GM12892 (cell line): ENCODE data around the gene CLN6.
A peak's percentile ranks its signal among the peaks of the same experiment; 100 is the strongest.

Experiments
- DNase-seq: peaks from one replicate; pipeline ENCODE4 v3.0.0; 2011; ENCODE audit not compliant: insufficient read length
- FAIRE-seq: peaks from 2 replicates; lab custom pipeline; 2011; peaks lifted over from hg19 to GRCh38; lab: Jason Lieb, UNC
- POLR2A ChIP-seq: IDR thresholded peaks from 2 replicates; pipeline ENCODE4 v1.6.1; 2011; ENCODE audit warnings: low read depth, low read length, control low read depth
- POLR2AphosphoS5 ChIP-seq: IDR thresholded peaks from 2 replicates; pipeline ENCODE4 v1.6.1; 2011; ENCODE audit warnings: low read depth, low read length, control low read depth
- TAF1 ChIP-seq: IDR thresholded peaks from 2 replicates; pipeline ENCODE4 v1.6.1; 2011; ENCODE audit warnings: low read depth, mild to moderate bottlenecking, control low read depth, low read length, borderline replicate concordance

The CLN6 gene

DNA sequence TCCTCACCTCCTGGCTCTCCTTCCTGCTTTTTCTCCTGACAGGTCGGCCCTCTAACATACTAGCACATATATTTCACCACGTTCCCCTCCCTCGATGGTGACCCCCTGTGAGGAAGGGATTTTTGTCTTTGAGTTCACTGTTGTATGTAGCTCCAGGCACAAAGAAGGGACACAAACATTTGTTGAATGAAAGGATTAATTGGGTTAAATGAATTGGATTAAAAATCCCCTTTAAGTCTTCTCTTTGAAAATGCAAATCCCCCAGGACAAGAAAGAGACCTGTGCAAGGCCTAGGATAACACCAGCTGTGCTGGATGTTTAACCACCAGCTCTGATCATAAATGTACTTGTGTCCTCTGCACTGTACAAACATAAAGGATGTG, 27.7 kb downstream of the CLN6 start:
- no peak for DNase-seq
- no peak for FAIRE-seq
- TF ChIP-seq TAF1 (no peak), POLR2AphosphoS5 (no peak), POLR2A (no peak)

GRCh38 chr15:68201153-68201878, 28.2 kb downstream of the CLN6 start:
- DNase-seq (no peak), FAIRE-seq (no peak)
- TF ChIP-seq TAF1 (no peak), POLR2A (no peak), POLR2AphosphoS5 (no peak)

- no peak for TF ChIP-seq POLR2A
- TF ChIP-seq POLR2AphosphoS5, result no peak
- TF ChIP-seq TAF1, result no peak
Observed at GRCh38 chr15:68200016-68200861, 29.3 kb downstream of the CLN6 start.

GRCh38 chr15:68199340-68199739, 30.2 kb downstream of the CLN6 start:
- no peak for TF ChIP-seq TAF1
- TF ChIP-seq POLR2A, result peak; percentile 43; the same call in 1 of the 2 replicates
- peak; percentile 46; the same call in 1 of the 2 replicates for TF ChIP-seq POLR2AphosphoS5
- DNase-seq (no peak), FAIRE-seq (no peak)

More at GRCh38 chr15:68200016-68200861, 29.3 kb downstream of the CLN6 start:
- DNase-seq (no peak), FAIRE-seq (no peak)

DNA sequence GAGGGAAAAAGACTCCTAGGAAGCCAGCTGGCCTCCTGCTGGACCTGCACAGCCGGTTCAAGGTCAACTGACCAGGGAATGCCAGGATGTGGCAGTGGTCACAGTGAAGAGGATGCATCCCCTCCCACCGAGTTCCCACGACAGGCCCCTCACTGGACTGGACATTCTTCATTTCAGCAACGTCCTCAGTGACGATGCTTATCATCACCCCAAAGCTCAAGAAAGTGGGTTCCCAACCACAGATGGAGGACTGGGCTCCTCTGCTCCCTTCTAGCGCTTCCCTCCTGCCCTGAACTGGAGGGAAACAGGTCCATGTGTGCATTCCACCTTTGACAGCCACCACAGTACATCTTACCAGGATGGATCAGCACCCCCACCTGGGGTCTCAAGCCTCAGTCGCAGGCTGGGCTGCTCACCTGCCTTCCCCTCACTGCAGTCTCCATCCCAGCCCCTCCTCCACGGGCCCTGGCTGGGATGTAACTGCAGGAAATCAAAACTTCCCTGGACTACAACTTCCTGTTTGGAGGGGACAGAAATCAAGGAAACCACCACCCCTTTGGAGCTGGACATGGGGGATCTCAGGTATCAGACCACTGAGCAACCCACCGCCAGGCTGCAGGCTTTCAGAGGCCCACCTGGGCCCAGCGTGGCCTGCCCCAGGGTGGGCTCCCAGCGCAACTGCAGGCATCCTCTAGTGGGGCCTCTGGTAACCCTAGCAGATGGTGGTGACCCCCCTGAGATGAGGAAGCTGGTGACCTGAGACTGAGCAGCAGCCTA, 31.7 kb downstream of the CLN6 start:
- DNase-seq (no peak), FAIRE-seq (no peak)
- TF ChIP-seq POLR2AphosphoS5, result no peak
- no peak for TF ChIP-seq POLR2A
- no peak for TF ChIP-seq TAF1

DNA sequence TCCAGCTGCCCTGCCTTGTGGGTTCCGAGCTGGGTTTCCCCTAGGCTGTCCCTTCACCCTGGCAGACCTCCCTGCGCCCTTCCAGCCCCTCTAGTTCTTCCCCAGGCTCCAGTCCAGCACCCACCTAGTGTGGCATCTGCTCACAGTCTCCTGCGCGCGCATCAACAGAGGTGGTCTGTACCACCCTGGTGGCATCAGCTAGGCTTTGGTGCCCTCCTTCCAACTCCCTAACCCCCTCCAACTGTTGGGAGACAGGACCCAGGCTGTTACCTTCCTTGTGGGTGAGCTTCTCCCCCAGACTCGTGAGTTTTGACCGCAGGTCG, 32.4 kb downstream of the CLN6 start:
- FAIRE-seq (no peak), DNase-seq (peak; percentile 38)
- TF ChIP-seq POLR2A, result peak; percentile 17; the same call in 1 of the 2 replicates
- no peak for TF ChIP-seq TAF1

DNA sequence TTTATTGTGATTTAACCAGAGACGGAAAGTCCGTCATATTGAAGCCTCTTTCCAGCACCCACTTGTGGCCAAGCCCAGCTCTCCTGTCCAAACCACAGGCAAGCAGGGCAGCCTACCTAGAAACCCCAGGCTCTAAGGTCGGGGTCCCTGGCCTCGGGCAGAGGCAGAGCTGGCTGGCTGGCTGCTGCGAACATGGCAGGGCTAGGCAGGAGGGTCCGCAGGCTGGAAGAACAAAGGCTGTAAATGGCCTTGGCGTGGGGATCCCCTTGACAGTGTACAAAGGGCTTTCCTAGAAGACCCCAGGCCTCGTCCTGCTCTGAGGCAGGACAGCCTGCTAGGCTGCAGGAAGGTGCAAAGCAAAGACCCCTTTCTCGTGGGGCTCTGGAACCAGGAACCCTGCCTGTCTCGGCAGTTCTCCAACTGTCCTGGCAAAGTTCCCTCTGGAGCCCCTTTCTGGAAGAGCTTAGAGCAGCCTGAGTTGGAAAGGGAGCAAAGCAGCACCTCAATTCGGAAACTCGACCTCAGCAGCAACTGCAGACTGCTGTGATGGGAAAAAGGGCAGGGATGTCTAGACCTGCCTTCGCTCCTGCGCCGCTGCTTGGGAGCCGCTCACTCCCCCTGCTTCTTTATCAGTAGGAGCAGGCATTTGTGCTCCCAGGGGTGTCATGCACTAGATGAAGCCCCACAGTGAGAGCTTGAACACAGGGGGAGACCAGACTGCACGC, 32.9 kb downstream of the CLN6 start:
- TF ChIP-seq POLR2AphosphoS5, result peak; percentile 61; the same call in 1 of the 2 replicates
- TF ChIP-seq TAF1, result no peak
- 0 out of 2 replicates have a peak, but pooled peaks have one; percentile 34 for TF ChIP-seq POLR2A
- DNase-seq (no peak), FAIRE-seq (no peak)

DNA sequence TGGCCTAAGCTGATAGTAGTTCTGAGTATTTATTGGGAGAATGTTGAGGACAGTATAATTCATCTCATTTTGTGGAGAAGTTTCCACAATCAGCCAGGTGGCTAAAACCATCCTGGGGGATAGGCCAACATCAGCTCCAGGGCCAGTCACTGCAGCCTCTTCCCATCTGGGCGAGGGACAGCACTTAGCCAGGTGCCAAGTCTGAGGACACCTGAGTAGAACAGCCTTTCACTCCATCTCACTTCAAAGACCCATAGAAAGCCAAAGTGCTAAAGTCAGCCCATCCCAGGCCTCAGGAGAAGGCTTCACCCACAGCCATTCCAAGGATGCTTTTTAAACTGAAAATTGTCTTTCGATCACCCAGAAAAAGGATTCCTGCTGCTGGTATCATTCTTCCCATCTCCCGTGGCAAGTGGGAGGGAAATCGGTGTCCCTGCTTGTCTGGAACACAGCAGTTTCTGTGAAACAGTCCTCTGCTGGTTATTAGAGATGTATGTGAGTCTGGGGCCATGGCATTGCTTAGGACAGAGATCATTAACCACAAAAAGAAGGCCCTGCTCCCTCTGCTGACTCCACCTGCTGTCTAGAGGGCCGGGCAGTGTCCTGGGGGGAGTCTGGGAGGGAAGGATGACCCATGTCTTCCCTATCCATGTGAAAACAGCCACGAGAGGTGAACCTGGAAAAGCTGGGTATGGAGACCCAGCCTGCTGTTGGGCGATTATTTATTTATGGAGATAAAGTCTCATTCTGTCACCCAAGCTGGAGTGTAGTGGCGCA, 34.0 kb downstream of the CLN6 start:
- DNase-seq (no peak), FAIRE-seq (no peak)
- TF ChIP-seq POLR2AphosphoS5 (no peak), POLR2A (peak; percentile 12; the same call in 1 of the 2 replicates), TAF1 (no peak)

- TF ChIP-seq POLR2A (0 out of 2 replicates have a peak, but pooled peaks have one; percentile 8), TAF1 (no peak), POLR2AphosphoS5 (peak; percentile 48; the same call in 1 of the 2 replicates)
- DNase-seq, result no peak
- no peak for FAIRE-seq
Observed at GRCh38 chr15:68192804-68193486, 36.6 kb downstream of the CLN6 start.

DNA sequence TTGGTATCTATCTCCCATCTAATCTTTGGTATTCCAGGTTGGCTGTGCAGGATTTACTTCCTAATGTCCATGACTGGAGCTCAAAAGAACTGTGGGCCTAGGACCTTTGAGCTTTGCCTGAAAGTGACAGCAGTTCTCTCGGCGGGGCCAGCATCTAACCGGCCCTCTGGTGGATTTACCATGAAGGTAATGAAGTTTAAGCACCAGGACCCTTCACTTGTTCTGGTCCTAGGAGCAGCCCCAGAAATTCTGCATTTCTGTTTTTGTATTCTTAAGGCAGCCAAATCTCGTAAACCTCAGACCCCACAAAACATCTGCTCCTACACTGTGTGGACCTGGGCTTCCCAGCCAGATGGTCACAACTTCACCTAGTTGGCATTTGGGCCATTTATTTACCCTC, 37.4 kb downstream of the CLN6 start:
- no peak for DNase-seq
- FAIRE-seq, result peak; percentile 50
- no peak for TF ChIP-seq TAF1
- no peak for TF ChIP-seq POLR2A
- TF ChIP-seq POLR2AphosphoS5, result no peak
